ENCODE results near the gene GRB14. TPM values are rescaled to one million over a fixed set of nuclear protein-coding genes. Genes with fewer than 3 reads are reported as not detected.
"Not testable (repeated sequence)": the region's sequence is repeated elsewhere in the genome, so short reads cannot be mapped to it uniquely, and the experiment has no call there.

The GRB14 gene
- total RNA-seq, 2 donors from 2014 or later: 1.7 to 2.0 TPM

DNA sequence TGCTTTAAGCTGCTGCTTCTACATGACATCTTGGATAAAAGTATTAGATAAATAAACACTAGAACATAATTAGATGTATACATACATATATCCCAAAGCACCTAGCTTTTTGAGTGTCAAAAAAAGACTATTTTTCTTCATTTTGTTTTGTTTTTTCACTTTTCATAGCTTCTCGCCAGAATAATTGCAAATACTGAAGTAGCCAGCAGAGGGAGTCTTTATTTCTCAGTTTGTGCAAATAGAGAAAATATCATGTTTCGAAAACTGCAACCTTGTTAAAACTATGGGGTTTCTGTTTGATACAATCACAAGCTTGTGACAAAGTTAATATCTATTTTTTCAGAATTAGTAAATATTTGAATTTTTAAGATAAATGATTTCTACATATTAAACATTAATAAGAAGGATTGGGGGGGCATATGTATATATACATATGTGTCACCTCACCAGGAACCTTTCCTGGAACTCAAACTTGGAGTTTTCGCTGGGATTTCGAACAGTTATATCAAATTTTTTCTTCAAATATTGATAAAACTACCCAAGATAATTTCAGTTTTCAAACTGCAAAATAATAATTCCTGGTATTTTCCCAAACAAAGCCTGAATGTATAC, 61.0 kb downstream of the GRB14 start:
- H3K36me3 ChIP-seq: no peaks in the 10 kb centered on the region
- H3K9me3 ChIP-seq: no peaks in the 10 kb centered on the region
- no peak overlapping the region for H3K27ac ChIP-seq
- no peaks in the 10 kb centered on the region for H3K27me3 ChIP-seq
- no peak overlapping the region for H3K4me3 ChIP-seq
- no peak overlapping the region for H3K9ac ChIP-seq (ENCODE audit: low read depth in 2 of 2, low read length in 2 of 2)
- H3K4me1 ChIP-seq: no peaks in the 10 kb centered on the region
- TF ChIP-seq, protein P1, sequence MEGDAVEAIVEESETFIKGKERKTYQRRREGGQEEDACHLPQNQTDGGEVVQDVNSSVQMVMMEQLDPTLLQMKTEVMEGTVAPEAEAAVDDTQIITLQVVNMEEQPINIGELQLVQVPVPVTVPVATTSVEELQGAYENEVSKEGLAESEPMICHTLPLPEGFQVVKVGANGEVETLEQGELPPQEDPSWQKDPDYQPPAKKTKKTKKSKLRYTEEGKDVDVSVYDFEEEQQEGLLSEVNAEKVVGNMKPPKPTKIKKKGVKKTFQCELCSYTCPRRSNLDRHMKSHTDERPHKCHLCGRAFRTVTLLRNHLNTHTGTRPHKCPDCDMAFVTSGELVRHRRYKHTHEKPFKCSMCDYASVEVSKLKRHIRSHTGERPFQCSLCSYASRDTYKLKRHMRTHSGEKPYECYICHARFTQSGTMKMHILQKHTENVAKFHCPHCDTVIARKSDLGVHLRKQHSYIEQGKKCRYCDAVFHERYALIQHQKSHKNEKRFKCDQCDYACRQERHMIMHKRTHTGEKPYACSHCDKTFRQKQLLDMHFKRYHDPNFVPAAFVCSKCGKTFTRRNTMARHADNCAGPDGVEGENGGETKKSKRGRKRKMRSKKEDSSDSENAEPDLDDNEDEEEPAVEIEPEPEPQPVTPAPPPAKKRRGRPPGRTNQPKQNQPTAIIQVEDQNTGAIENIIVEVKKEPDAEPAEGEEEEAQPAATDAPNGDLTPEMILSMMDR (IDR thresholded peaks at IDR 0.05): peak; percentile 75
- DNase-seq: no peak
- intact Hi-C loops (cut with DNase I): loop anchor here (5.0 kb wide), 1 partner anchor 157 kb away; no protein-coding TSS in a partner anchor

DNA sequence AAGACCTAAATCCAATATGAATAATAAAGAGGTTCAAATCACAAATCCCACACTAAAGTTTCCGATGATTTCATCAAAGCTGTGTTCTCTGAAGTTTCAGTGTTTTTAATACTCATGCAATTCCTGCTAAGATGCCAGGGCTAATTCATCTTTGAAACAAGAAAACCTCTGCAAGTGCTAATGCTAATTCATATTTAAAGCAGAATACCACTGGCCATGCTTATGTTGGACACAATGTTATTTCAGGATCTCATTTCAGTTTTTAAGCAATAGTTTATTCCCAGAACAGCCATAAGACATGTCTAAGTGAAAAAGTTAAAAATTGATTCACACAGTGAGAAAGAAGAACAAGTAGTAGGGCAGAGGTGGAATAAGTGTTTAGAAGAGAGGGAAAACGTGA, 62.8 kb downstream of the GRB14 start:
- Histone ChIP-seq H3K9ac (ENCODE audit: low read depth in 2 of 2, low read length in 2 of 2) (no peak overlapping the region), H3K4me3 (no peak overlapping the region), H3K9me3 (no peaks in the 10 kb centered on the region), H3K36me3 (no peaks in the 10 kb centered on the region), H3K27ac (no peak overlapping the region), H3K27me3 (no peaks in the 10 kb centered on the region), H3K4me1 (no peaks in the 10 kb centered on the region)
- TF ChIP-seq, protein P1 (IDR thresholded peaks at IDR 0.05): no peak
- intact Hi-C loops (cut with DNase I): no loop called here
- DNase-seq: no peak

GRCh38 chr2:164554487-164554886, 66.8 kb downstream of the GRB14 start:
- DNase-seq: no peak
- Histone ChIP-seq H3K27ac (no peak overlapping the region), H3K4me3 (no peak overlapping the region), H3K27me3 (no peaks in the 10 kb centered on the region), H3K36me3 (no peaks in the 10 kb centered on the region), H3K9me3 (no peaks in the 10 kb centered on the region), H3K4me1 (no peaks in the 10 kb centered on the region), H3K9ac (ENCODE audit: low read depth in 2 of 2, low read length in 2 of 2) (no peak overlapping the region)
- intact Hi-C loops (cut with DNase I): no loop called here
- TF ChIP-seq, protein P1 (IDR thresholded peaks at IDR 0.05): no peak

DNA sequence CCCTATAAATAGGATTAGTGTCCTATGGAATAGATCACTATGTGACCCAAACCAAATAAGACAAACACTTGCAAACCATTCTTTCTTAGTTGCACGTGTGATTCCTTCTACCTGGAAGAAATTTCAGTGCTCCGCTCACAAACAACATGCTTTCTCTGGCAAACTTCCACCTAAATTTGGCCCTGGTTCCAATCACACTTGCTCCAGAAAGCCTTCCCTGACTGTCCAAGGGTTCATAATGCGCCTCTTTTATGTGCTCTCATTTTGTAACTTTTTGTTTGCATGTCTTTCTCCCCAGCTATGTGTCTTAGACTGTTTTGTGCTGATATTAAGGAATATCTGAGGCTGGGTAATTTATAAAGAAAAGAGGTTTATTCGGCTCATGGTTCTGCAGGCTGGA, 69.8 kb downstream of the GRB14 start:
- intact Hi-C loops (cut with DNase I): no loop called here
- no peak for DNase-seq
- Histone ChIP-seq H3K27ac (no peak overlapping the region), H3K9me3 (no peaks in the 10 kb centered on the region), H3K27me3 (no peaks in the 10 kb centered on the region), H3K36me3 (no peaks in the 10 kb centered on the region), H3K4me3 (no peak overlapping the region), H3K4me1 (no peaks in the 10 kb centered on the region), H3K9ac (ENCODE audit: low read depth in 2 of 2, low read length in 2 of 2) (no peak overlapping the region)
- TF ChIP-seq, protein P1 (IDR thresholded peaks at IDR 0.05): no peak

DNA sequence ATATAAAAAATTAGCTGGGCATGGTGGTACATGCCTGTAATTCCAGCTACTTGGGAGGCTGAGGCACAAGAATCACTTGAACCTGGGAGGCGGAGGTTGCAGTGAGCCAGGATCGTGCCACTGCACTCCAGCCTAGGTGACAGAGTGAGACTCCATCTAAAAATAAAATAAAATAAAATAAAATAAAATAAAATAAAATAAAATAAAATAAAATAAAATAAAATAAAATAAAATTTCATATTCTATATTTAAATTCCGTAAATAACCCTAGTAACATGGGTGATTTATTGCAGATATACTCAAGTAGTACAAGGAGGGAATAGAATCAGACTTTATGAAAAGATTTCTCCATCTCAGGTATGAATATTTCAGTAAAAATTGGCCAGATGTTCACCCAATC, 71.6 kb downstream of the GRB14 start:
- H3K9me3 ChIP-seq; H3K9ac ChIP-seq (ENCODE audit: low read depth in 2 of 2, low read length in 2 of 2); DNase-seq; H3K27ac ChIP-seq; H3K4me3 ChIP-seq; H3K4me1 ChIP-seq; H3K36me3 ChIP-seq; H3K27me3 ChIP-seq; intact Hi-C loops (cut with DNase I): not testable (repeated sequence)

DNA sequence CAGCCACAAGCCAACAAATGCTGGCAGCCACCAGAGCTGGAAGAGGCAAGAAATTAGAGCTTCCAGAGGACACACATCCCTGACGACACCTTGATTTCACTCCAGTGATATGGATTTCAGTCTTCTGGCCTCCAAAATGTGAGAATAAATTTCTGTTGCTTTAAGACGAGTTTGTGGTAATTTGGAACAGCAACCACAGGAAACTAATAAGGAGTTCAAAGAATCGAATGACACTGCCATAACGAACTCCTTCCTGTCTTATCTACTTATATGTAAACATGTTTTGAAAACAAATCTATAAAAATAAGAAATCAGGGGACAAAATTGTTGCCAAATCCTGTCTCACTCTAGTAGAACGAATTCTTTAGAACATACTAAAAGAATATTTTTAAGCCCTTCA, 75.8 kb downstream of the GRB14 start:
- no peaks in the 10 kb centered on the region for H3K4me1 ChIP-seq
- H3K9me3 ChIP-seq: no peaks in the 10 kb centered on the region
- no peaks in the 10 kb centered on the region for H3K27me3 ChIP-seq
- TF ChIP-seq, protein P1 (IDR thresholded peaks at IDR 0.05): no peak
- no peak overlapping the region for H3K4me3 ChIP-seq
- H3K27ac ChIP-seq: no peak overlapping the region
- no peak overlapping the region for H3K9ac ChIP-seq (ENCODE audit: low read depth in 2 of 2, low read length in 2 of 2)
- intact Hi-C loops (cut with DNase I): no loop called here
- H3K36me3 ChIP-seq: no peaks in the 10 kb centered on the region
- DNase-seq: no peak

Data from colonic mucosa (tissue), 4 donors.